Measurements from ENCODE around the gene SIRPA.
A peak's percentile ranks its signal among the peaks of the same experiment; 100 is the strongest.

The SIRPA gene

GRCh38 chr20:1944345-1945091 is 49.3 kb downstream of the SIRPA start:
- no peak overlapping the region for H3K4me3 ChIP-seq
- no peaks in the 10 kb centered on the region for H3K36me3 ChIP-seq (ENCODE audit: insufficient read depth, low read length)
- no peaks in the 10 kb centered on the region for H3K9me3 ChIP-seq (ENCODE audit: low read depth, low read length)
- no peak overlapping the region for H3K27ac ChIP-seq
- H3K9ac ChIP-seq (ENCODE audit: insufficient read length) = no peak overlapping the region
- no peak for TF ChIP-seq POLR2AphosphoS5 (IDR thresholded peaks at IDR 0.05; ENCODE audit: borderline replicate concordance, low read depth, low read length)
- no peak for TF ChIP-seq EZH2 (IDR thresholded peaks at IDR 0.05)
- no peak for TF ChIP-seq FOXP2 (optimal IDR thresholded peaks at IDR 0.05; ENCODE audit: control extremely low read depth, extremely low read length, insufficient read depth)
- no peak for DNase-seq (ENCODE audit: low read depth, low spot score)

- TF ChIP-seq EZH2 (IDR thresholded peaks at IDR 0.05) (no peak), FOXP2 (optimal IDR thresholded peaks at IDR 0.05; ENCODE audit: control extremely low read depth, extremely low read length, insufficient read depth) (no peak), POLR2AphosphoS5 (IDR thresholded peaks at IDR 0.05; ENCODE audit: borderline replicate concordance, low read depth, low read length) (no peak)
- no peak overlapping the region for H3K27ac ChIP-seq
- no peak for DNase-seq (ENCODE audit: low read depth, low spot score)
- no peak overlapping the region for H3K9ac ChIP-seq (ENCODE audit: insufficient read length)
- H3K36me3 ChIP-seq (ENCODE audit: insufficient read depth, low read length) = no peaks in the 10 kb centered on the region
- H3K9me3 ChIP-seq (ENCODE audit: low read depth, low read length) = no peaks in the 10 kb centered on the region
- no peak overlapping the region for H3K4me3 ChIP-seq
Observed at GRCh38 chr20:1945134-1945618, 50.0 kb downstream of the SIRPA start.

- no peak for DNase-seq (ENCODE audit: low read depth, low spot score)
- H3K4me3 ChIP-seq = no peak overlapping the region
- H3K9ac ChIP-seq (ENCODE audit: insufficient read length) = no peak overlapping the region
- H3K27ac ChIP-seq = no peak overlapping the region
- H3K9me3 ChIP-seq (ENCODE audit: low read depth, low read length) = no peaks in the 10 kb centered on the region
- no peak for TF ChIP-seq POLR2AphosphoS5 (IDR thresholded peaks at IDR 0.05; ENCODE audit: borderline replicate concordance, low read depth, low read length)
- no peak for TF ChIP-seq FOXP2 (optimal IDR thresholded peaks at IDR 0.05; ENCODE audit: control extremely low read depth, extremely low read length, insufficient read depth)
- no peak for TF ChIP-seq EZH2 (IDR thresholded peaks at IDR 0.05)
- H3K36me3 ChIP-seq (ENCODE audit: insufficient read depth, low read length) = no peaks in the 10 kb centered on the region
Observed at GRCh38 chr20:1945660-1946059, 50.5 kb downstream of the SIRPA start.

- Histone ChIP-seq H3K9me3 (ENCODE audit: low read depth, low read length) (no peaks in the 10 kb centered on the region), H3K36me3 (ENCODE audit: insufficient read depth, low read length) (no peaks in the 10 kb centered on the region), H3K27ac (no peak overlapping the region), H3K4me3 (no peak overlapping the region), H3K9ac (ENCODE audit: insufficient read length) (no peak overlapping the region)
- no peak for TF ChIP-seq POLR2AphosphoS5 (IDR thresholded peaks at IDR 0.05; ENCODE audit: borderline replicate concordance, low read depth, low read length)
- TF ChIP-seq EZH2 (IDR thresholded peaks at IDR 0.05) = no peak
- no peak for TF ChIP-seq FOXP2 (optimal IDR thresholded peaks at IDR 0.05; ENCODE audit: control extremely low read depth, extremely low read length, insufficient read depth)
- no peak for DNase-seq (ENCODE audit: low read depth, low spot score)
Observed at GRCh38 chr20:1946442-1946761, 51.2 kb downstream of the SIRPA start.

- Histone ChIP-seq H3K36me3 (ENCODE audit: insufficient read depth, low read length) (no peaks in the 10 kb centered on the region), H3K9me3 (ENCODE audit: low read depth, low read length) (no peaks in the 10 kb centered on the region), H3K4me3 (no peak overlapping the region), H3K9ac (ENCODE audit: insufficient read length) (peak overlapping the region; percentile 21), H3K27ac (no peak overlapping the region)
- DNase-seq (ENCODE audit: low read depth, low spot score) = no peak
- TF ChIP-seq FOXP2 (optimal IDR thresholded peaks at IDR 0.05; ENCODE audit: control extremely low read depth, extremely low read length, insufficient read depth) (no peak), EZH2 (IDR thresholded peaks at IDR 0.05) (no peak), POLR2AphosphoS5 (IDR thresholded peaks at IDR 0.05; ENCODE audit: borderline replicate concordance, low read depth, low read length) (no peak)
Observed at GRCh38 chr20:1946762-1947534, 51.7 kb downstream of the SIRPA start.

GRCh38 chr20:1947535-1947846 is 52.3 kb downstream of the SIRPA start:
- H3K36me3 ChIP-seq (ENCODE audit: insufficient read depth, low read length) = no peaks in the 10 kb centered on the region
- H3K9ac ChIP-seq (ENCODE audit: insufficient read length) = no peak overlapping the region
- TF ChIP-seq FOXP2 (optimal IDR thresholded peaks at IDR 0.05; ENCODE audit: control extremely low read depth, extremely low read length, insufficient read depth) = no peak
- TF ChIP-seq POLR2AphosphoS5 (IDR thresholded peaks at IDR 0.05; ENCODE audit: borderline replicate concordance, low read depth, low read length) = no peak
- TF ChIP-seq EZH2 (IDR thresholded peaks at IDR 0.05) = no peak
- peak overlapping the region; percentile 98; the same call in 1 of the 2 replicates for H3K27ac ChIP-seq
- H3K9me3 ChIP-seq (ENCODE audit: low read depth, low read length) = no peaks in the 10 kb centered on the region
- no peak overlapping the region for H3K4me3 ChIP-seq
- no peak for DNase-seq (ENCODE audit: low read depth, low spot score)

GRCh38 chr20:1949347-1950100 is 54.3 kb downstream of the SIRPA start:
- Histone ChIP-seq H3K9ac (ENCODE audit: insufficient read length) (peak overlapping the region; percentile 35), H3K27ac (peak overlapping the region; percentile 98), H3K9me3 (ENCODE audit: low read depth, low read length) (no peaks in the 10 kb centered on the region), H3K4me3 (0 out of 2 replicates have a peak overlapping the region, but pooled peaks have one; percentile 10), H3K36me3 (ENCODE audit: insufficient read depth, low read length) (no peaks in the 10 kb centered on the region)
- TF ChIP-seq POLR2AphosphoS5 (IDR thresholded peaks at IDR 0.05; ENCODE audit: borderline replicate concordance, low read depth, low read length) (no peak), FOXP2 (optimal IDR thresholded peaks at IDR 0.05; ENCODE audit: control extremely low read depth, extremely low read length, insufficient read depth) (no peak), EZH2 (IDR thresholded peaks at IDR 0.05) (no peak)
- no peak for DNase-seq (ENCODE audit: low read depth, low spot score)

GRCh38 chr20:1950836-1951235 is 55.6 kb downstream of the SIRPA start:
- H3K9me3 ChIP-seq (ENCODE audit: low read depth, low read length) = no peaks in the 10 kb centered on the region
- H3K36me3 ChIP-seq (ENCODE audit: insufficient read depth, low read length) = no peaks in the 10 kb centered on the region
- H3K9ac ChIP-seq (ENCODE audit: insufficient read length) = no peak overlapping the region
- no peak for DNase-seq (ENCODE audit: low read depth, low spot score)
- H3K4me3 ChIP-seq = no peak overlapping the region
- H3K27ac ChIP-seq = peak overlapping the region; percentile 98
- TF ChIP-seq FOXP2 (optimal IDR thresholded peaks at IDR 0.05; ENCODE audit: control extremely low read depth, extremely low read length, insufficient read depth) (no peak), POLR2AphosphoS5 (IDR thresholded peaks at IDR 0.05; ENCODE audit: borderline replicate concordance, low read depth, low read length) (no peak), EZH2 (IDR thresholded peaks at IDR 0.05) (no peak)
